HG03442 (cell line): ENCODE measurements around the gene MAPRE3.

ENCODE experiments used
- ATAC-seq: cut with Tn5 transposase; IDR thresholded peaks from one replicate; pipeline ENCODE4 v1.9.1; 2021; ENCODE audit warnings: mild to moderate bottlenecking, moderate library complexity; ENCODE audit not compliant: unreplicated experiment

The MAPRE3 gene

DNA sequence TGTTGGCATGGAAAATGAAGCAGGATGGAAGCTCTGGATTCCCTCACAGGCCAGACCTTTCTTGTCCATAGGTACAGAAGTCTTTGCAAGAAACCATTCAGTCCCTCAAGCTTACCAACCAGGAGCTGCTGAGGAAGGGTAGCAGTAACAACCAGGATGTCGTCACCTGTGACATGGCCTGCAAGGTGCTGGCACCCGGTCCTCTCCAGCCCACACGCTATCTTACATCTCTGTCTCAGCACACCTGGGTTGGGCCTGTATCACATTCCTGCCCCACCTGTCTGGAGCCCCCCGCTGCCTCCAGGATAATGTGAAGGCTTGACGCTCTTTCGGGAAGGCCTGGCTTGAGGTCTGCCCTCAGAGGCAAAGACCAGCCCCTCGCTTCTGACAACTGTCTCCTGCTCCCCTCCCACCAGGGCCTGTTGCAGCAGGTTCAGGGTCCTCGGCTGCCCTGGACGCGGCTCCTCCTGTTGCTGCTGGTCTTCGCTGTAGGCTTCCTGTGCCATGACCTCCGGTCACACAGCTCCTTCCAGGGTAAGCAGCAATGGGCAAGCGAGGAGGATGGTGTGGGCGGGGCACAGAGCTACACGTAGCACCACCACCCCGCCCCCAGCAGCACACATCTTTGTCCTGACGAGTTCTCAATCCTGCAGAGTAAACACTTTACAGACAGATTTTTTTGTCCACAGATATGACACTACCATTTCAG is 68.3 kb downstream of the MAPRE3 start:
- ATAC-seq: no peak

DNA sequence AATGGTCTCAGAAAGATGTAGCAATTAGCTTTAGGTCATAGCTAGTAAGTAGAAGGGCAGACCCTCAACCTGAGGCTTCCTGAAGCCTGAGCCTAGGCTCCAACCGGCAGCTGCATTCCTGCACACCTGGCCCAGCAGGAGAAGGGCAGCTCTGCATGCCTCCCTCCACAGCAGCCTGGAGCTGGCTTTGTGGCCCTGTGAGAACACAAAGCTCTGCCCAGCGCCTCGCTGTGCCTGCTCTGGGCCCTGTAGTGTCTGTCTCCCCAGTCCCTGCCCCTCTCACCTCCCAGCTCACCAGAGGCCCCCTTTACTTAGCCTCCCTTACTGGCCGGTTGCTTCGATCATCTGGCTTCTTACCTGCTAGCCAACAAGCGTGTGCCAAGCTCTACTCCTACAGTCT is 69.0 kb downstream of the MAPRE3 start:
- ATAC-seq: no peak

DNA sequence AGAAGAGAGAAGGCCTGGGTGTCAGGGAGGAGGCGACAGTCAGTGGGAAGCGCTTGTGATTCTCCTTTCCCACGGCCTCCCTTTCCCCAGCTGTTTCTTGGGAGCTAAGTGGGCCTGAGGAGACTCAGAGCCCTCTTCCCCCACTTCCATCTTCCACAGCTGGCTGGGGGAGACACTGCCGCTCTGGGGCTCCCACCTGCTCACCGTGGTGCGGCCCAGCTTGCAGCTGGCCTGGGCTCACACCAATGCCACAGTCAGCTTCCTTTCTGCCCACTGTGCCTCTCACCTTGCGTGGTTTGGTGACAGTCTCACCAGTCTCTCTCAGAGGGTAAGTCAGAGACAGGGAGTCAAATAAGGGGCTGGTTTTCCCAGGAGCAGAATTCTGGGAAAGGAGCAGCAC is 69.4 kb downstream of the MAPRE3 start:
- no peak for ATAC-seq

DNA sequence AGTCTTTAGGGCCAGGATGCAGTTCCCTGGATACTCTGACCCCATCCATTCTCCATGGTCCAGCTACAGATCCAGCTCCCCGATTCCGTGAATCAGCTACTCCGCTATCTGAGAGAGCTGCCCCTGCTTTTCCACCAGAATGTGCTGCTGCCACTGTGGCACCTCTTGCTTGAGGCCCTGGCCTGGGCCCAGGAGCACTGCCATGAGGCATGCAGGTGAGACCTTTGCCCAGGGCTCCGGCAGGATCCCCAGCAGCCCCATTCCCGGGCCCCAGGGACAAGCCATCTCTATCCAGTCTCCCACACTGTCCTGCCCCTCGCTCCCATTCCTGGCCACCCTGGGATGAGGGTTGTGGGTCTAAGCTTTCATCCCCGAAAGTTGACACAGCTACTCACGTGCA is 69.8 kb downstream of the MAPRE3 start:
- no peak for ATAC-seq

- ATAC-seq: no peak
Observed at GRCh38 chr2:27041752-27042151, 71.3 kb downstream of the MAPRE3 start.

DNA sequence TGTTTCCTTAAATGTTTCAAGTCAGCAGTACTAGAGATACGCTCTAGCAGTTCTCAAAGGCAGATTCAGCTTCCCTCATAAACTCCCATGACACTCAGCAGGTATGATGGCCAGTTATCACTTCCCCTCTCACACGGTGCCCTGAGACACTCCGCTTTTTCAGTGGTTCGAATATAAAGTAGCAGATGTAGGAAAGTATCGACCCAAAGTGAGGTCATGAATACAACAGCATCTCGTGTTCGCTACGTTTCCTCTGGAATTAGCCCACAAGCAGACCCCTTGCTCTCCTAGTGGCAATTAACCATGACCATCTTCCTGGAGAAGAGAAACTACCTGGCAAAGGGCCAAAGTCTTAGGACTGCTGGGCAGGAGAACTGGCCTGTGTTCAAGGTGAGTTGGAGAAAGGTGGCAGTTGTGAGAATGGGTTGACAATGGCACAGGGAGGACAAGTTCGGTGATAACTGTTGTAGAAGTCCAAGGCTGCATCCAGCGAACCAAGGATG is 71.8 kb downstream of the MAPRE3 start:
- ATAC-seq: no peak

GRCh38 chr2:27042985-27043634 is 72.7 kb downstream of the MAPRE3 start:
- ATAC-seq: no peak

DNA sequence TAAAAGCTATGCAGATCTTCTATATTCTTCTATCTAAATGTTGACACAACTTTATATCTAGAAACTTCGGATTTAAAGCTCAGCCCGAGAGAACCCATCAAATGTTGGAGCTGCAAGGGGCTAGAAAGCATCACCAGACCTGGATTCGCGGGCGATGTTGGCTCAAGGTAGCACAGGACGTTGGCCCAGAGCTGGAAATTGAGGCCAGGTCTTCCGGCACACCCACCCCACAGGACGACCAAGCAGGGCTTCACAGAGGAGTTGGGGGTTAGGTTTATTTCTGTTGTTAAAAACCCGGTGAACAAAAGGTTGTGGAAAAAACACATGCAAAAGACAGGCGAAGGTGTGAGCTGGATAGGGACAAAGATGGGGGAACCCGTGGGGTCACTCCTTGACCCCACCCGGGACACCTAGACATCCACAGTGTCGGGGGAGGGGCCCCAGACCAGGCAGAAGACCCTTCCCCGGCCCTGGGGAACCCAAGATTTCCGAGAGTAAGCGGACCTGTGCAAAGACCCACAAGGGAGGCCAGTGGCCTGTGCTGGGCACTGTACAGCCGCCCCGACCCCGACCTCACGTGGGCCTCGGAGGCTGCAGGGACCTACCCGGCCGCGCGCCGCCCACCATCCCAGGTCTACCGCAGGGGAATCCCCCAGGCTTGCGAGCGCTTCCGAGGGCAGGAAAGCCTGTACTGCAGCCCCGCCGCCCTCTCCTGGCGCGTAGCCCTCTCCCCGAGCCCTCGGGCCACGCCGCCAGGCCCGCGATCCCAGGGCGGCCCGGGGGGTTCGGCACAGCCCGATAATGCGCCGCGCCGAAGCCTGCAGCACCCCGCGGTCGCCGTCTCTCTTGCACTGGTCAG is 79.2 kb downstream of the MAPRE3 start:
- ATAC-seq: peak; percentile 16

- peak; percentile 41 for ATAC-seq
Observed at GRCh38 chr2:27050281-27050995, 80.0 kb downstream of the MAPRE3 start.

DNA sequence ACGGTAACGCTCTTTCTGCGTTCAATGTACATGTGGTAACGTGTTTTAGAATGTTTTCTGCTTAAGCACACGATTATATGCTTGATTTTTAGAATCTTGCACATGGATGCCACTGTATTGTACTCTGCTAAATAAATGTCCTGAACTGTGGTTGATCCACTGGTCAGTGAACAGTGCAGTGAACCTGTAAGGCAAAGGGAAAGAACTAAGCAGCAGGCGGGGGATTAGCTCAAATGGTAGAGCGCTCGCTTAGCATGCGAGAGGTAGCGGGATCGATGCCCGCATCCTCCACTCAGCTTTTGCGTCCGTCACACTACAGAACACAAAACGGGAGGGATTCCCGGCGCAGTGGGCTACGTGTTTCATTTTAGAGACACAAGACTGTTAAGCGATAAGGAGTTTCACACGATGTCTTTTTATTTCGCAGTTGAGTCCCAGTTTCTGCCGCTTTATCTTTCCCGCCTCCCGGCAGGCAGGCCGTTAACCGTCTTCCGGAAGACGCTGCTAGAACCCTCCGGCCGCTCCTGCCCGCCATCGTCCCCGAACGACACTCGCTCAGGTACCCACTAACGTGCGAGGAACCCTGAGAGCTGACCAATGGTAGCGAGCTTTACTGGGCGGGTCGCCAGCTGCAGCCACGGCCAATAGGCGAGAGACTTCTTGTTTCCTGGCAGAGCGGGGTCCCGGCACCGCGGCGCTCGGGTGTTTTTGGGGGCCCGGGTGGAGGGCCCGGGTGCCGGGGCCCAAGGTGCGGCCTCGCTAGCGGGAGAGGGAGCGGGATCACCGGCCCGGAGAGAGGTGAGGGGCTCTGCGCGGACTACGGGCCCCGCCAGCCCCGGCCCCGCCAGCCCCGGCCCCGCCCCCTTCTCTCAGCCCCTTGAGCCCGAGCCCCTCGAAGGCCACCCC is 80.8 kb downstream of the MAPRE3 start, which contains the start of gene AGBL5:
AGBL5 (plus strand) TSS at position 673 of the 906 bp plus-strand sequence. CDS start 1,291 bp downstream, outside the sequence.
- ATAC-seq: peak; percentile 63

- ATAC-seq: peak; percentile 5
Observed at GRCh38 chr2:27051902-27052645, 81.6 kb downstream of the MAPRE3 start.

GRCh38 chr2:27053321-27053720 is 82.9 kb downstream of the MAPRE3 start:
- ATAC-seq: no peak

- ATAC-seq: no peak
Observed at GRCh38 chr2:27053776-27054175, 83.3 kb downstream of the MAPRE3 start.

DNA sequence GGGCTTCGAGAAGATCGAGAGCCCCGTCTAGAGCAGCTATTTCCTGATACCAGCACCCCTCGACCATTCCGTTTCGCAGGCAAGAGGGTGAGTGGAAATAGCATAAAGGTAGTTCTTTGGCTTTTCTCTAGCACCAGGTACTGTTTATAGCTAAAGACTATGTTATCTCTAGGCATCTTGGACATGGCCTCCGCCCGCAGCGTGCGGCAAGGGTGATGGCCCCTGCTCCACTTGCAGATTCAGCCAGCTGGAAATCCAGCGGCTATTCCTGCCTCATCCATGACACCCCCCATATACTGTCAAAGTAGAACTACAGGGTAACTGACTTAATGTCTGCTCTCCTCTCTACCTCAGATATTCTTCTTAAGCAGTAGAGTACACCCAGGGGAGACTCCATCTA is 84.3 kb downstream of the MAPRE3 start:
- no peak for ATAC-seq

GRCh38 chr2:27057184-27057583 is 86.7 kb downstream of the MAPRE3 start:
- no peak for ATAC-seq

DNA sequence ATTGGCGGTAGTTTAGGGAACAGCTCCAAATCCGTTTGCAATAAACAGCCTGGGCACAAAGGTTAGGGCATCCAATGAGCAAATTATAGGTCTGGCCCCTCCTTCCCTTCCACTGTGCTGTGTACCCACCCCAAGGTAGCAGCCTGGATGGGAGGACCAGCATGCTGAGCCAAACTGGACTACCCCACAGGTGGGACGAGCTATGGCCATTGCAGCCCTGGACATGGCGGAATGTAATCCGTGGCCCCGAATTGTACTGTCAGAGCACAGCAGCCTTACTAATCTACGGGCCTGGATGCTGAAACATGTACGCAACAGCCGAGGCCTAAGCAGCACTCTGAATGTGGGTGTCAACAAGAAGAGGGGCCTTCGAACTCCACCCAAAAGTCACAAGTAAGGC is 87.8 kb downstream of the MAPRE3 start:
- ATAC-seq: no peak

GRCh38 chr2:27059141-27059820 is 88.8 kb downstream of the MAPRE3 start:
- no peak for ATAC-seq

GRCh38 chr2:27060323-27060722 is 89.9 kb downstream of the MAPRE3 start:
- no peak for ATAC-seq
